ENCODE measurements around the gene CIAPIN1. TPM values are rescaled to one million over a fixed set of nuclear protein-coding genes. Genes with fewer than 3 reads are reported as not detected.

CIAPIN1 gene
- total RNA-seq, 4 donors from 2014 or later, result 32.2 to 40.0 (median 35.7) TPM

- Histone ChIP-seq H3K4me1 (peaks cover 34% of the 10 kb centered on the region), H3K27me3 (no peaks in the 10 kb centered on the region), H3K9me3 (no peaks in the 10 kb centered on the region), H3K27ac (no peak overlapping the region), H3K36me3 (peaks cover 8% of the 10 kb centered on the region), H3K4me3 (no peak overlapping the region)
- WGBS, result 68% methylated on average over 8 of the region's 8 CpGs
- no peak for DNase-seq (ENCODE audit: low spot score in 2 of 2)
- no peak for TF ChIP-seq EP300 (IDR thresholded peaks at IDR 0.05)
- TF ChIP-seq POLR2AphosphoS5 (IDR thresholded peaks at IDR 0.05), result no peak
- no peak for TF ChIP-seq POLR2A (IDR thresholded peaks at IDR 0.05)
- TF ChIP-seq CTCF (IDR thresholded peaks at IDR 0.05), result no peak
These were observed 66.3 kb downstream of the CIAPIN1 start for GRCh38 chr16:57380671-57381462.

- no peak overlapping the region for H3K27ac ChIP-seq
- 71% methylated on average over 7 of the region's 10 CpGs for WGBS
- H3K4me3 ChIP-seq, result no peak overlapping the region
- no peaks in the 10 kb centered on the region for H3K9me3 ChIP-seq
- H3K36me3 ChIP-seq, result peaks cover 8% of the 10 kb centered on the region
- no peak for DNase-seq (ENCODE audit: low spot score in 2 of 2)
- peaks cover 34% of the 10 kb centered on the region for H3K4me1 ChIP-seq
- no peaks in the 10 kb centered on the region for H3K27me3 ChIP-seq
- no peak for TF ChIP-seq POLR2AphosphoS5 (IDR thresholded peaks at IDR 0.05)
- no peak for TF ChIP-seq CTCF (IDR thresholded peaks at IDR 0.05)
- TF ChIP-seq POLR2A (IDR thresholded peaks at IDR 0.05), result no peak
- TF ChIP-seq EP300 (IDR thresholded peaks at IDR 0.05), result no peak
These were observed 67.6 kb downstream of the CIAPIN1 start for GRCh38 chr16:57379579-57379978.

Other genes with a start within 250 kb of the CIAPIN1 start
- gene ARL2BP, start 202.1 kb downstream of the CIAPIN1 start, total RNA-seq, result 10 to 100 TPM; 27.8 to 66.2 (median 51.0) TPM
- gene PLLP, start 162.7 kb downstream of the CIAPIN1 start, total RNA-seq, result 100 to 1,000 TPM in 3 of 4 donors, 10 to 100 TPM in 1; 34.7 to 215 (median 205) TPM
- gene CCL22, start 88.6 kb downstream of the CIAPIN1 start, total RNA-seq, result 10 to 100 TPM in 1 of 4 donors, 1 to 10 TPM in 3; 1.5 to 11.7 (median 3.3) TPM
- 10 to 100 TPM; 12.8 to 25.1 (median 13.6) TPM for gene CX3CL1, start 74.9 kb downstream of the CIAPIN1 start, total RNA-seq
- 1 to 10 TPM in 1 of 4 donors, not detected in 3; 2.6 TPM for gene CCL17, start 42.6 kb downstream of the CIAPIN1 start, total RNA-seq
- gene COQ9, start 94 bp upstream of the CIAPIN1 start, total RNA-seq, result 10 to 100 TPM; 45.7 to 60.1 (median 48.8) TPM
- 10 to 100 TPM; 65.0 to 80.3 (median 72.0) TPM for gene POLR2C, start 15.3 kb upstream of the CIAPIN1 start, total RNA-seq
- 10 to 100 TPM; 29.8 to 66.8 (median 51.3) TPM for gene DOK4, start 39.1 kb upstream of the CIAPIN1 start, total RNA-seq
- gene CCDC102A, start 89.2 kb upstream of the CIAPIN1 start, total RNA-seq, result 10 to 100 TPM in 1 of 4 donors, 1 to 10 TPM in 3; 7.1 to 11.5 (median 8.5) TPM
- under 1 TPM in 3 of 4 donors, not detected in 1; 0.16 to 0.53 (median 0.16) TPM for gene ADGRG5, start 95.3 kb upstream of the CIAPIN1 start, total RNA-seq
- 100 to 1,000 TPM; 107 to 202 (median 139) TPM for gene ADGRG1, start 181.2 kb upstream of the CIAPIN1 start, total RNA-seq
- gene ADGRG3, start 220.9 kb upstream of the CIAPIN1 start, total RNA-seq, result 1 to 10 TPM in 2 of 4 donors, under 1 TPM in 1, not detected in 1; 0.32 to 2.0 (median 2.0) TPM
- not detected for gene DRC7, start 247.4 kb upstream of the CIAPIN1 start, total RNA-seq

Measured in suprapubic skin (tissue), 4 donors.